Mesenchymal stem cell (in vitro differentiated cells and primary cell): Measurements from ENCODE around the gene IMMP2L.

Source experiments
- DNase-seq: peaks from one replicate; pipeline ENCODE4 v3.0.0-alpha.2; 2013
- H2AFZ ChIP-seq: one replicate; pipeline ENCODE4 v1.6.1; 2013; ENCODE audit warnings: low read depth, mild to moderate bottlenecking, control low read depth, inconsistent platforms, low read length, moderate library complexity
- H2AK5ac ChIP-seq: 2 replicates; pipeline ENCODE4 v1.6.1; 2013; ENCODE audit warnings: low read length, moderate library complexity, mild to moderate bottlenecking, inconsistent platforms; ENCODE audit not compliant: severe bottlenecking
- H2BK120ac ChIP-seq: one replicate; pipeline ENCODE4 v1.6.1; 2013; ENCODE audit warnings: low read depth, mild to moderate bottlenecking, inconsistent platforms, low read length, moderate library complexity
- H2BK12ac ChIP-seq, 2 experiments: one replicate each; pipeline ENCODE4 v1.6.1; 2013; ENCODE audit warnings: inconsistent platforms in 2 of 2, low read length in 2 of 2, mild to moderate bottlenecking in 2 of 2, moderate library complexity in 2 of 2, control low read depth in 1 of 2
- H2BK15ac ChIP-seq: one replicate; pipeline ENCODE4 v1.6.1; 2013; ENCODE audit warnings: mild to moderate bottlenecking, low read depth, inconsistent platforms; ENCODE audit not compliant: poor library complexity, severe bottlenecking
- H2BK5ac ChIP-seq: 2 replicates; pipeline ENCODE4 v1.6.1; 2013; ENCODE audit warnings: low read depth, mild to moderate bottlenecking, low read length, control low read depth, inconsistent platforms; ENCODE audit not compliant: poor library complexity, severe bottlenecking
- H3K14ac ChIP-seq, 2 experiments: one replicate each; pipeline ENCODE4 v1.6.1; 2013; ENCODE audit warnings: inconsistent platforms in 2 of 2, low read length in 2 of 2, control low read depth in 1 of 2, mild to moderate bottlenecking in 1 of 2, moderate library complexity in 1 of 2
- H3K18ac ChIP-seq, 2 experiments: one replicate each; pipeline ENCODE4 v1.6.1; 2013; ENCODE audit warnings: inconsistent platforms in 2 of 2, low read length in 2 of 2, control low read depth in 1 of 2, low read depth in 1 of 2, mild to moderate bottlenecking in 1 of 2
- H3K23ac ChIP-seq, 2 experiments: one replicate each; pipeline ENCODE4 v1.6.1; 2013; ENCODE audit warnings: inconsistent platforms in 2 of 2, low read length in 2 of 2, mild to moderate bottlenecking in 2 of 2, moderate library complexity in 2 of 2, control low read depth in 1 of 2
- H3K27ac ChIP-seq: 2 replicates; pipeline ENCODE4 v1.5.1; 2013; ENCODE audit warnings: mild to moderate bottlenecking, moderate library complexity, low read length, control low read depth, inconsistent platforms; ENCODE audit not compliant: poor library complexity, severe bottlenecking
- H3K27me3 ChIP-seq, 2 experiments: 2 replicates each; pipeline versions ENCODE4 v1.6.1 to v1.7.0; 2013; ENCODE audit warnings: low read length in 2 of 2, mild to moderate bottlenecking in 2 of 2, moderate library complexity in 2 of 2, control low read depth in 1 of 2, inconsistent platforms in 1 of 2; ENCODE audit not compliant: control insufficient read depth in 1 of 2, insufficient read depth in 1 of 2
- H3K36me3 ChIP-seq, 2 experiments: 2 replicates each; pipeline versions ENCODE4 v1.6.1 to v1.7.0; 2013; ENCODE audit warnings: low read length in 2 of 2, control low read depth in 1 of 2, inconsistent platforms in 1 of 2, low read depth in 1 of 2, mild to moderate bottlenecking in 1 of 2; ENCODE audit not compliant: insufficient read depth in 2 of 2, control insufficient read depth in 1 of 2
- H3K4ac ChIP-seq, 2 experiments: one replicate each; pipeline ENCODE4 v1.6.1; 2013; ENCODE audit warnings: inconsistent platforms in 2 of 2, low read length in 2 of 2, mild to moderate bottlenecking in 2 of 2, moderate library complexity in 2 of 2, control low read depth in 1 of 2, low read depth in 1 of 2
- H3K4me1 ChIP-seq: 2 replicates; pipeline ENCODE4 v1.6.1; 2013; ENCODE audit warnings: low read depth, low read length, control low read depth; ENCODE audit not compliant: control insufficient read depth, insufficient read depth
- H3K4me2 ChIP-seq: 2 replicates; pipeline ENCODE4 v1.6.1; 2013; ENCODE audit warnings: low read length, mild to moderate bottlenecking, inconsistent platforms; ENCODE audit not compliant: poor library complexity, severe bottlenecking
- H3K4me3 ChIP-seq, 2 experiments: 2 replicates each; pipeline versions ENCODE4 v1.5.1 to v1.7.0; 2013; ENCODE audit warnings: low read length in 2 of 2, mild to moderate bottlenecking in 2 of 2, control low read depth in 1 of 2, low read depth in 1 of 2; ENCODE audit not compliant: insufficient read depth in 1 of 2
- H3K79me1 ChIP-seq: replicated peaks from 2 replicates; pipeline ENCODE4 v1.6.1; 2013; ENCODE audit warnings: mild to moderate bottlenecking, control low read depth, low read length, inconsistent platforms; ENCODE audit not compliant: poor library complexity, severe bottlenecking
- H3K9ac ChIP-seq: 2 replicates; pipeline ENCODE4 v1.7.0; 2013; ENCODE audit warnings: mild to moderate bottlenecking, low read length, moderate library complexity
- H3K9me3 ChIP-seq: 2 replicates; pipeline ENCODE4 v1.7.0; 2013; ENCODE audit warnings: mild to moderate bottlenecking, low read length; ENCODE audit not compliant: control insufficient read depth
- H4K8ac ChIP-seq: one replicate; pipeline ENCODE4 v1.6.1; 2013; ENCODE audit warnings: inconsistent platforms, mild to moderate bottlenecking, low read length, moderate library complexity
- H4K91ac ChIP-seq: one replicate; pipeline ENCODE4 v1.6.1; 2013; ENCODE audit warnings: mild to moderate bottlenecking, low read length, inconsistent platforms
- WGBS: methylation state at CpG from one replicate; pipeline ENCODE4 v1.1.7; 2013; ENCODE audit warnings: mixed read lengths; 5-methylcytosine and 5-hydroxymethylcytosine counted together

Gene IMMP2L

GRCh38 chr7:111004310-111004901 is 557.9 kb downstream of the IMMP2L start:
- no peak for DNase-seq
- H3K27ac ChIP-seq: no peak overlapping the region
- no peak overlapping the region for H3K14ac ChIP-seq
- H2BK120ac ChIP-seq: no peak overlapping the region
- H3K27me3 ChIP-seq: no peaks in the 10 kb centered on the region
- no peak overlapping the region for H3K9ac ChIP-seq
- WGBS: 89% methylated on average over 3 of the region's 4 CpGs
- no peak overlapping the region for H4K8ac ChIP-seq
- H3K79me1 ChIP-seq: no peaks in the 10 kb centered on the region
- H3K36me3 ChIP-seq: no peaks in the 10 kb centered on the region
- no peak overlapping the region for H3K23ac ChIP-seq
- no peak overlapping the region for H2AFZ ChIP-seq
- no peak overlapping the region for H3K4ac ChIP-seq
- H3K9me3 ChIP-seq: no peaks in the 10 kb centered on the region
- H3K4me2 ChIP-seq: no peak overlapping the region
- no peak overlapping the region for H3K4me3 ChIP-seq
- H4K91ac ChIP-seq: no peak overlapping the region
- no peak overlapping the region for H2AK5ac ChIP-seq
- H2BK5ac ChIP-seq: no peak overlapping the region
- H3K18ac ChIP-seq: no peak overlapping the region
- no peak overlapping the region for H2BK12ac ChIP-seq
- no peaks in the 10 kb centered on the region for H3K4me1 ChIP-seq
- no peak overlapping the region for H2BK15ac ChIP-seq

- H3K4ac ChIP-seq: no peak overlapping the region
Measured at GRCh38 chr7:111003883-111004282, 558.4 kb downstream of the IMMP2L start.

DNA sequence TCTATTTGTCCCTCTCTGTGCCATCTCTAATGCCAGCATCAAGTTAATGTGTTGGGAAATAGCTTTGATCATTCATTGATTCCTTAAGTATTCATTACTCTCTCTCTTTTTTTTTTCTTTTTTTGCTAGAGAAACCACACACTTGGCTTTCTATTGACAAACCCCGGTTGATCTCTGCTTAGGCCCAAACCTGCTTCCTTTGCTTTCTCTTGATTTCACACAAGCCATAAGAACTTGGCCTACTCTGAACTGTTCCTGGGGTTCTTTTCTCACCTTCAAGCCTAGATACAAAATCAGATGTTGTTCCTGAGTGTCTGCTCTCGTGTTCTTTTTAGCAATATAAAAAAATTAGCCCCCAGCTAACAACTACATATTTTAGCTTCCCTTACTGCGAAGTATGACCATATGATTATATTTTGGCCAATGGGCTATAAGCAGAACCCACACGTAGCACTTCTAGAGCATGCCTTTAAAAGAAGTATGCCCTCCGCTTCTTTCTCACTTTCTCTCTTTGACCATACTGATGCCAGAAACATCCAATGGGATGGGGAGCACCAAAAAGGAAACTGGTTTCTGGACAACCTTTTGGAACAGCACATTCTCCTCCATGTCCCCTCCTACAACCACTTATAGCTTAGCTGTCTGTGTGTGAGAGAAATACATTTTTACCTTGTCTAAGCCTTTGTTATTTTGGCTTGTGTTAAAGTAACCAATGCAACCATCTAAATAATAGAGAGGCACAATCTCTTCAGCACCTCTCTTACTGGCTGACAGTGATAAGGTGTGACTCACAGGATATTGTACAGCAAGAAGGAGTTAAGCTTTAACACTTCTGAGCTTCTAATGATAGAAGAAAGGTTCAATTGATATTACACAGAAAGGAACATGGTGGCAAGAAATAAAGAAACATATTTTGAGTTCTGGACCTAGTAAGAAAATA is 568.0 kb downstream of the IMMP2L start:
- no peak overlapping the region for H3K18ac ChIP-seq
- H2BK15ac ChIP-seq: no peak overlapping the region
- 91% methylated on average over 5 of the region's 5 CpGs for WGBS
- H3K14ac ChIP-seq: no peak overlapping the region
- H3K27me3 ChIP-seq: no peaks in the 10 kb centered on the region
- no peak overlapping the region for H3K23ac ChIP-seq
- no peak overlapping the region for H4K8ac ChIP-seq
- no peaks in the 10 kb centered on the region for H3K79me1 ChIP-seq
- no peaks in the 10 kb centered on the region for H3K9me3 ChIP-seq
- no peak overlapping the region for H3K4me3 ChIP-seq
- no peak overlapping the region for H3K9ac ChIP-seq
- H3K27ac ChIP-seq: no peak overlapping the region
- H2BK5ac ChIP-seq: no peak overlapping the region
- no peak overlapping the region for H3K4ac ChIP-seq
- no peak overlapping the region for H2AFZ ChIP-seq
- H3K36me3 ChIP-seq: no peaks in the 10 kb centered on the region
- no peak overlapping the region for H2BK12ac ChIP-seq
- no peak overlapping the region for H4K91ac ChIP-seq
- H3K4me2 ChIP-seq: no peak overlapping the region
- no peak overlapping the region for H2AK5ac ChIP-seq
- no peaks in the 10 kb centered on the region for H3K4me1 ChIP-seq
- no peak for DNase-seq
- no peak overlapping the region for H2BK120ac ChIP-seq

More at GRCh38 chr7:111003883-111004282, 558.4 kb downstream of the IMMP2L start:
- H3K4me3 ChIP-seq: no peak overlapping the region
- no peak overlapping the region for H2BK5ac ChIP-seq
- no peak overlapping the region for H3K18ac ChIP-seq
- no peak overlapping the region for H3K4me2 ChIP-seq
- no peak overlapping the region for H2AK5ac ChIP-seq
- H2BK15ac ChIP-seq: no peak overlapping the region
- no peak overlapping the region for H3K9ac ChIP-seq
- H3K36me3 ChIP-seq: no peaks in the 10 kb centered on the region
- no peaks in the 10 kb centered on the region for H3K27me3 ChIP-seq
- no peaks in the 10 kb centered on the region for H3K9me3 ChIP-seq
- no peaks in the 10 kb centered on the region for H3K4me1 ChIP-seq
- no peak overlapping the region for H3K23ac ChIP-seq
- H4K8ac ChIP-seq: no peak overlapping the region
- DNase-seq: no peak
- no peak overlapping the region for H2BK120ac ChIP-seq
- no peak overlapping the region for H3K27ac ChIP-seq
- no peak overlapping the region for H4K91ac ChIP-seq
- H3K79me1 ChIP-seq: no peaks in the 10 kb centered on the region
- no peak overlapping the region for H2BK12ac ChIP-seq
- no peak overlapping the region for H3K14ac ChIP-seq
- H2AFZ ChIP-seq: no peak overlapping the region

DNA sequence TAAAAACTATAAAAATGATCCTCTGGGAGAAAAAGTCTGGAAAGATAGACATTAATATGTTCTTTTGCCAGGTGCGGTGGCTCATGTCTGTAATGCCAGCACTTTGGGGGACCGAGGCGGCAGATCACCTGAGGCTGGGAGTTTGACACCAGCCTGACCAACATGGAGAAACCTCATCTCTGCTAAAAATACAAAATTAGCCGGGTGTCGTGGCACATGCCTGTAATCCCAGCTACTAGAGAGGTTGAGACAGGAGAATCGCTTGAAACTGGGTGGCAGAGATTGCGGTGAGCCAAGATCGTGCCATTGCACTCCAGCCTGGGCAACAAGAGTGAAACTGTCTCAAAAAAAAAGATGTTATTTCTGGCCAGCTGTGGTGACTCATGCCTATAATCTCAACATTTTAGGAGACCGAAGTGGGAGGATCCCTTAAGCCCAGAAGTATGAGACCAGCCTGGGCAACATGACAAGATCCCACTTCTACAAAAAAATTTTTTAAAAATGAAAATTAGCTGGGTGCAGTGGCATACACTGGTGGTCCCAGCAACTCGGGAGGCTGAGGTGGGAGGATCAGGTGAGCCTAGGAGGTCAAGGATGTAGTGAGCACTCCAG is 573.3 kb downstream of the IMMP2L start:
- Histone ChIP-seq H3K36me3 (no peaks in the 10 kb centered on the region), H4K8ac (no peak overlapping the region), H3K4ac (no peak overlapping the region), H3K9me3 (no peaks in the 10 kb centered on the region), H2BK5ac (no peak overlapping the region), H2AK5ac (no peak overlapping the region), H2BK15ac (no peak overlapping the region), H2BK120ac (no peak overlapping the region), H3K4me2 (no peak overlapping the region), H3K18ac (no peak overlapping the region), H3K23ac (no peak overlapping the region), H3K9ac (no peak overlapping the region), H3K14ac (no peak overlapping the region), H3K79me1 (no peaks in the 10 kb centered on the region), H3K4me1 (no peaks in the 10 kb centered on the region), H3K4me3 (no peak overlapping the region), H3K27me3 (no peaks in the 10 kb centered on the region), H2BK12ac (no peak overlapping the region), H2AFZ (no peak overlapping the region), H3K27ac (no peak overlapping the region), H4K91ac (no peak overlapping the region)
- 97% methylated on average over 9 of the region's 10 CpGs for WGBS
- DNase-seq: no peak
